ENCODE results near the gene HS3ST5.
"Not testable (repeated sequence)": the region's sequence is repeated elsewhere in the genome, so short reads cannot be mapped to it uniquely, and the experiment has no call there.

The HS3ST5 gene

DNA sequence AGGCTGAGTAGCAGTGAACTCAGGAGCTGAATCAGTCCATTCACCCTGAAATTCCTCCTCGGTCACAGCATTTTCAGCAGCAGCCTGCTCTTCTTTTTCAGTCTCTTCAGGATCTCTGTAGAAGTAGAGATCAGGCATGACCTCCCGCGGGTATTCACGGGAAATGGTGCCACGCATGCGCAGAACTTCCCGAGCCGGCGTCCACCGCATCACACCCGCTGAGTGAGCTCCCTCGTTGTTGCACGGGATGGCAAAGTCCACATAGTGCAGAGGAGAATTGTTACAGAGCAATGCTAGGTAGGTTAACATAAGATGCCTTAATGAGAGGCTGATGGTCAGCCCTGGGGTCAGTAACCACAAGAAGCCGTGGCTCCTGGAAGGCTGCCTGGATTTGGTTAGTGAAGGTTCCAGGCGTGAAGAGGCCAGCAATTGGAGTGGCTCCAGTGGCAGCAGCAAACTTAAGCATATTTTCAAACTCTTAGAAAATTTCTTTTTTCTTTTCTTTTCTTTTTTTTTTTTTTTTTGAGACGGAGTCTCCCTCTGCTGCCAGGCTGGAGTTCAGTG lies 258.4 kb downstream of the HS3ST5 start:
- FAIRE-seq: no peak

DNA sequence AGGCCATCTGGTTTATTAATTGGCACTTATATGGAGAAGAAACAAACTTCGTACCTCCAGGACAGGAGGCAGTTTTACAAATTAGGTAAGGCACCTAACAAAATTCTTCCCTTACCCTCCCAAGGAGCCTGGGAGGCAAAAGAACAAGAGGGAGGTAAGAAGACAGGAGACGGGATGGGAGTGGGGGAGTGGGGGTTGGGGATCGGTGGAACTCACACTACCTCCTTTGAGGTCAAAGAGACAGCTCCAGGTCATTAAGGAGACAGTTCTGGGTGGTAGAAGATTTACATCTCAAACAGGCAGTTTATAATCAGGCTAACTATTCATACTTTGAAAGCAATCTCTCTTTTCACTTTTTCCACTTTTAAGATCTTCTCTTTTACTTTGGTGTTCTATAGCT lies 259.6 kb downstream of the HS3ST5 start:
- FAIRE-seq: no peak

DNA sequence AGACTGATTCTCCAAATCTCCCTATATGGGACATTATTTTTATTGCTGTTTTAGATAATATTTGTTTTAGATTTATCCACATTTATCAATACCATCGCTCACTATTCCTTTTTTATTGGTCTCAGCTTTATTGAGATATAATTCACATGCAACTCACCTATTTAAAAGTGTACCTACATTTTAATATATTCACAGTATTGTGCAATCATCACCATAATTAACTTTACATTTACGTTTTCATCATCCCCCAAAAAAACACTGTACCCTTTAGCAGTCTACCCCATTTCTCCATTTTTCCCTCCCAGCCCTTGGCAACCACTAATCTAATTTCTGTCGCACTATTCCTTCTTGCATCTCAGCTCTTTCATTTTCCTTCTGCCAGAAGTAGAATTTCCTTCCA lies 261.1 kb downstream of the HS3ST5 start:
- FAIRE-seq: no peak

DNA sequence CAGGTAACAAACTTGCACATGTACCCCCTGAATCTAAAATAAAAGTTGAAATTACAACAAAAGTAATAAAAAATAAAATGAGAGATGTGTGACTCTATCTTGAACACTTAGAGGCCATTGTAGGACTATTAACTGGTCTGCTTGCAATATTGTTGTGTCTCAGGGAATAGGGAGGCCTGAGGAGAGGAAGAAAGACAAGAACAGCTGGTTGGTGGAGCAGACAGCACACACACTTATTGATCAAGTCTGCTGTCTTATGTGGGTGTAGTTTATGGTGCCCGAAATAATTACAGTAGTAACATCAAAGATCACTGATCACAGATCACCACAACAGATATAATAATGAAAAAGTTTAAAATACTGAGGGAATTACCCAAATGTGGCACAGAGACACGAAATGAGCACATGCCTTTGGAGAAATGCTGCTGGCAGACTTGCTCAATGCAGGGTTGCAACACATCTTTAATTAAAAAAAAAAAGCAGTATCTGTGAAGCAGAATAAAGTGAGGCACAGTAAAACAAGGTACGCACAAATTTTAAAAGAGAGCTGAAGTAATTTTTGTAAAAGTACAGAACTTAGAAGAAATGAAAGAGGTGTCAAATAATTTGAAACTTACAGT lies 261.8 kb downstream of the HS3ST5 start:
- FAIRE-seq: no peak

DNA sequence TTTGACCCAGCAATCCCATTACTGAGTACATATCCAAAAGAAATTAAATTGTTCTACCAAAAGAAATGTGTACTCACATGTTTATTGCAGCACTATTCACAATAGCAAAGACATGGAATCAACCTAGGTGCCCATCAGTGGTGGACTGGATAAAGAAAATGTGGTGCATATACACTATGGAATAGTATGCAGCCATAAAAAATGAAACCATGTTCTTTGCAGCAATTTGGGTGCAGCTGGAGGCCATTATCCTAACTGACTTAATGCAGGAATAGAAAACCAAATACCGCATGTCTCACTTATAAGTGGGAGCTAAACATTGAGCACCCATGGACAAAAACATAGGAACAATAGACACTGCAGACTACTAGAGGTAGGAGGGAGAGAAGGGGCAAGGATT lies 262.4 kb downstream of the HS3ST5 start:
- not testable (repeated sequence) for FAIRE-seq

DNA sequence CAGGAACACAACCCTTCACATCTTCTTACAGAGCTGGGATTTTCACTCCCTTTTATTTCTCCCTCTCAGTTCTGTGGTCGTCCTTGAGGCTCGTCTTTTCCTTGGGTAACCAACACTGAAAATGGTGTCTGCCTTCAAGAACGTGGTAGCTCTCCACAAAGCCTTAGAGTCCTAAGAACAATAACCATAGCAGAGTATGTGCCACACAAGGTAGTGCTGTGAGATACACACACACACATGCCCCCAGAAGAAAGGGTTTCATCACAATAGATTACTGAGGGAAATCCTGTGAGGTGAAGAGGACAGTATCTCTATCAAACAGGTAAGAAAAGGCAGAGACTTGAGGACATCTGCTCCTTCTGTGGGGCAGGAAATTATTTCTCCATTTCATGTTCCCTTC lies 267.0 kb downstream of the HS3ST5 start:
- no peak for FAIRE-seq

DNA sequence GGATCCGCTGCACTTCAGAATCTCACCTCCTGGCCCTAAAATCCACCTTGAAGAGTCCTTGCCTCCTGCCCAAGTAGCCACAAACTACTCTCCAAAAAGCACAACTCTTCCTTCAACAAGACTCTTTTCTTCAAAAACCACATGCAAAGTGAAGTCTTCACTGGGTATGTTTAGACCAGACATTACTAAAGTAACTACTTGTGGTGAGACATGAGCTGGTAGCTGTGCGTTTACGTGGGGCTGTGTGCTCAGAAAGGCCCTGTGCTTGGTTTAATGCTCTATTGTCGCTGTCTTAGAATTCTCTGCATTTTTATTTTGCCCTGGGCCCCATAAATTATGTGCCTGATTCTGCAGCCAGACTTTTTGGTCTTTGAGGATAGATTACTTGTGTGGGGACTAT lies 267.5 kb downstream of the HS3ST5 start:
- no peak for FAIRE-seq

DNA sequence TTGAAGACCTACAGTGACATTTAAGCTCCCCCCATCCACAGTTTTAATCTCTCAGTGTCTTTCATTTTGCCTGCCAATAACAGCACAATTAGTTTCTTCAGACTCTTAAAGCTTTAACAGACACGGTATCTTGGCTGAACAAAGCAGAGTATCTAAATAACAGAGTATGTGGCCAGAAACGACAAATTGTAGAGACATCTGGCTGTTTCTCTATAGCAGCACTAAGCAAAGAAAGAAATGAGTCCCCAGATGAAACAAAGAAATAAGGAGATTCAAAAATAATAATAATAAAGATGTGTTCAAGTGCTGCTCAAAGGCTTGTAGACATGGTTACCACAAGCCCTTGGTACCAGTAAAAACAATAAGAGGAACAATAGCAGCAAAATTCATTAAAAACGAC lies 274.1 kb downstream of the HS3ST5 start:
- no peak for FAIRE-seq

DNA sequence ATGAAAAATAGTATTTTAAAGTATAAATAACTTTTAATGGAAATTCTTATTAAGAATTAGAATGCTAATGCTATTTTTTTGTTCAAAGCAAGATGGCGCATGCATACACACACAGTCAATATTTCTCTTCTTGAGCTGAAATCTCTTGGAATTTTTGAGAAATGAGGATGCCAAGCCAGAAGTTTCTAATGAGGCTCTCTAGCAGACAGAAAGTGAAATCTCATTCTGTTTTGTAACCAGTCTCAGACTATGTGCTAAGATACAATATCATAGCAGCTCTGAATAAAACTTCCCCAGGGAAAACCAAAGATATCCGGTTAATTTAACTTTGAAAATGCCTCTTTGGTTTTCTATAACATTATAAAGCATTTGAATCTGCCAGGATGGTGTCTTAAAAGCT lies 274.7 kb downstream of the HS3ST5 start:
- FAIRE-seq: no peak

DNA sequence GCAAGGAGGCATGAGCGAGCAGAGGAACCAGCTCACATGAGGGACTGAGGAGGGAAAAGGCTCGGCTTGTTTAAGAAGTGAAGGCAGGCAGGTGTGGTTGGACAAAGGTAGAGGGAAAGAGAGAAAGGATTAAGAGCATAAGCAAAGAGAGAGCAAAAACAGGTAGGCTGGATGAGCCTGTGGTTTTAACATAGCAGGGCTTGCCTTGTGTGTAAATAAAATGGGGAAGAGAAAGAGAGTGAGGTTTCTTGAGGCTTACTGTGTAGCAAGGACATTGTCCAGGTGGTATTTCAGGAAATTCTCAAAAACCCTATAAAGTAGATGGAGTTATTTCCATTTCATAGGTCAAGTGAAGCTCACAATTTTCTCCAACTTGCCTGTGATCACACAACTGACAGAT lies 278.0 kb downstream of the HS3ST5 start:
- FAIRE-seq: no peak

DNA sequence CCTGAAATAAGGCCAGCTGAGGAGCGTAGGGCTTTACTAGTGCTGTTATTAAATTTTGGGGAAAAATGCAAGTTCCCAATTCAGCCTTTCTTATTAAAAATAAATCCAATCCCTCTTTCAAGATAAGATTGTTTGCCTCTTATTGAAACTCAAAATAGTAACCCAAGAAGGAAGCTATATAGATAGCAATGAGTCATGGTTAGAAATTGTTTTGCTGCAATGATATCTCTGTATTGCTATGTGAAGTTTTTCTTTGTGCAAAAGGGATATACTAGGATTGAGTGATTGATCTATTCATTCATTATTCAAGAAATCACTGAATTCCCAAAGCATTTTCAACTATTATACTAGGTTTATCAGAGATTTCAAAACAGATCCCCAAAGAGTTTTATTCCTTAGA lies 278.9 kb downstream of the HS3ST5 start:
- no peak for FAIRE-seq

DNA sequence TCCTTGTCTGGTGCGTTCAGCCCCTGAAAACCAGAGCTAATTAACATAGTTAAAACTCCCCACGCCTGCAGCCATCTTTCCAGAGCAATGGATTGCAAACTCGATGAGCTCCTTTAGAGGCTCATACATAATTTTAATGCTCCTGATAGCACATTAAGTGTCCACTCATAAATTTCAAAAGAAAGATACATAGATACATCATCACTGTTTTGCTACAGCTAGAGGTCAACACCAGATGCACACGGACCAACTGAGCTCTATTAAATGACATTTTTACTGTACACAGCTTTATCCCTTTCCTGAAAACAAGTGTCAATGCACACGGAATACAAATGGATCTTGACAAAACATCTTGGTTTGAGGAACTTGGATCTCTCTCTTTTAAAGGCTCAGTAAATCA lies 280.6 kb downstream of the HS3ST5 start:
- no peak for FAIRE-seq

DNA sequence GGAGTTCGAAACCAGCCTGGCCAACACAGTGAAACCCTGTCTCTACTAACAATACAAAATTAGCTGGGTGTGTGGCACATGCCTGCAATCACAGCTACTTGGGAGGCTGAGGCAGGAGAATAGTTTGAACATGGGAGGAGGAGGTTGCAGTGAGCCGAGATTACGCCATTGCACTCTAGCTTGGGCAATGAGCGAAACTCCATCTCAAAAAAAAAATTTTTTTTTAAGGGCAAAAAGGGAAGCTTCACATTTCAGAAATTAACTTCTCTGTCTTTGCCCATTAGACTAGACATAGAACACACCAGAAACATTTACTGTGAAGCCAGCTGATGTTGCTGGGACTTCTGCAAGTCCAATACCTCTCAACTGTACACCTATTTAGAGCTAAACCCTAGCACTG lies 281.1 kb downstream of the HS3ST5 start:
- no peak for FAIRE-seq

DNA sequence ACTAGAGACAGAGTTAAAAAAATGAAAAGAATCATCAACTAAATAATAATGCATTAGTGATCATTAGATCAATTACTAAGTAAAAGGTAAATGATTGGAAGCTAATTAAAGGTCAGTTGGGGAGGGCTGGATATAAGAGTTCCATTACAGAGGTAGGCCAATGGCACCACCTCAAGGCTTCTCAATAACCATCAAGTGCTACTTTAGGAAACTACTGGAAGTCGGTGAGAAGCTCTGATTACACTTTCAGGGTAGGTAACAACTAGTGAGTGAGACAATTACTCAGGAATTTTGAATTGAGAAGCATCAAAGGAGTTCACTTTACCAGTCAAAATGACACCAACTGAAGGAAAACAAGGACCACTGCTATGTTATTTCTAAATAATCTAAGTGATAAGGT lies 281.7 kb downstream of the HS3ST5 start:
- no peak for FAIRE-seq

DNA sequence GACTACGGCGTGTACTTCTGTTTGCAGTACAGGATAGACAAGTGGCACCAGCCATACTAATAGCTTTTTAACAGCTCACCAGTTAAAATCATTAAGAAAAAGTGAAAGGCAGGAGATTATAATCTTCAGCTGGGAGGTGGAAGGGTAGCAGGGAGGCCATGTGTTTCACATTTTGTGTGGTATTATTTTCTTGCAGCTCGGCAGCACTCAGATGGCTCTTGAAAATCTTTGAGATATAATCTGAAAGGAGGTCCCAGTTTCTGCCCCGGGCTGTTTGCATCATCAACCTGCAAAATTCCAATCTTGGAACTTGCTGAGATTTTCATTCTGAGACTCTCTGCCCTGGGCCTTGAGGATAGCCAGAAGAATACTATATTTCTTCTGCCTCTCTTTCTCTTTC lies 284.4 kb downstream of the HS3ST5 start:
- no peak for FAIRE-seq

DNA sequence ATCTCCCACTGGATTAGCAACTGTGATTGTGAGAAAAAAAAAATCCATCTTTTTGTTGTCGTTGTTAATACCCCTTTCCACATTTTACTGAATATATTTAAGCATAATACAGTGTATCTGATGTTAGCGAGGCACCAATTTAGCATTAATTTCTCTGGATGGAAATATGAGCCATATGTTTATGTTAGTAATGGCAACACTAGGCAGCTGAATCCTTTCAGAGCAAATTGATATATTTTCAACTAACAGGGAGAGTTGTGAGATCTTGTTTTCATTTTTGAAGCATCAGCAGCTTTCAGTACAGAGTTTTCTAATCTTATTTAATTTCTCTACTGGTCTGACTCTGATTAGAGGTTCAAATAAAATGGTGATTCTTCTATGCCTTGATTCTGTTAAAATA lies 287.1 kb downstream of the HS3ST5 start:
- no peak for FAIRE-seq

DNA sequence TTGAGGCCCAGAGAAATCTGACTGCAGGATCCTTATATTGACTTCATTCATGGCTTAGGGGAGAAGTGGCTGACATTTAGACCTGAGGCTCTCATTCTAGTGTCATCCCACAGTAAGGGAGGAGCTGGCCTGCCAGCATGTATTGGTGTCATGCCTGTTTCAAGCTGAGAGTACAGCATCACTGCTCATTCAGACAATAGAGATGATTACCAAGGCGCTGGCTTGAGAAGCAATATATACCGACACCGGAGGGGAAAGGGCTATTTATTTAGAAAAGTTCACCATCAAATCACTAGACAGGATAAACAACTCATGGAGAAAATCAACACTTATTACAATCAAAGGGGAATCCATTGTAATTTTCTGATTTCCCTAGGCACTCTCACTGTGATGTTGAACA lies 287.5 kb downstream of the HS3ST5 start:
- FAIRE-seq: no peak

DNA sequence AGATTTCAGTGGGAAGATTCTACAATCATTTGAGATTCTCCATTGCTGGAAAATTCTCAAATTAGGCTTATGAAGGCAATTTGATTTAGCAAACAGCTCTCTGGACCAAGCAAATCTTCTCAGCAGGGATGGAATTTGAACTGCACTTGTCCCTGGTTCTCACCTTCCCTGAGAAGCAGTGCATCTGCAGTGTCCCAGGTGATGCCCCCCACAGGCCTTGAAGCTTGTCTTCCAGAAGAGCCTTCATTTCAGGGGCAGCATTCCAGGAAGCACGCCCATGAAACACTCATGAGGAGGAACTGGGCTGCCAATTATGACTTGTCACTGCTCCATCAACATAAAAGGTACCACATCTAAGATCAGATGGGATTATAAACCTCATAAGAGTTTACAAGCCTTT lies 289.0 kb downstream of the HS3ST5 start:
- FAIRE-seq: no peak

DNA sequence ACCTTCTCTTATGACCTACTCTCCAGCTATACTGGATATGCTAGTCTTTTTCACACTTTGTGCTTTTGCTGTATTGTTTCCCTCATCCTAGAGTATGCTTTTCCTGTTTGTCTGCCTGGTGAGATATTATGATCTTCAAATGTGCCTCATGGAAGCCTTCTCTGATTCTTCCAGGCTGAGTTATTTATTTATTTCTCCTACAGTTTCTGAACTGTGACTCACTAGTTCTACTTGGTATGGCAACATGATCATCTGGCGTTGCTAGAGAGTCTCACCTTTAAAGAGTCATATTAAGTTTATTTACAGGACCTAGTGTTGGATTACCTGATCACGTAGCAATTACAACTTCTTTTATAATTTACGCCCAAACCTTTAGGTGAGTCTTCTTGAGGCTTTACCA lies 290.7 kb downstream of the HS3ST5 start:
- no peak for FAIRE-seq

DNA sequence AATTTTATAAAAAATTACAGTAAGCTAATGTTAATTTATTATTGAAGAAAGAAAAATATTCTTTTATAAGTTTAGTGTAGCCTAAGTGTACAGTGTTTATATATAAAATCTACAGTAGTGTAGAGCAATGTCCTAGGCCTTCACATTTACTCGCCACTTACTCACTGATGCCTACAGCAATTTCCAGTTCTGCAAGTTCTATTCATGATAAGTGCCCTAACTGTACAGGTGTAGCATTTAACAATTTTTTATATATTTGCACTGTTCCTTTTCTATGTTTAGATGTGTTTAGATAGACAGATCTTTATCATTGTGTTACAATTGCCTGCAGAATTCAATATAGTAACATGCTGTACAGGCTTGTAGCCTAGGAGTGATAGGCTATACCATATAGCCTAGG lies 291.8 kb downstream of the HS3ST5 start:
- FAIRE-seq: no peak

DNA sequence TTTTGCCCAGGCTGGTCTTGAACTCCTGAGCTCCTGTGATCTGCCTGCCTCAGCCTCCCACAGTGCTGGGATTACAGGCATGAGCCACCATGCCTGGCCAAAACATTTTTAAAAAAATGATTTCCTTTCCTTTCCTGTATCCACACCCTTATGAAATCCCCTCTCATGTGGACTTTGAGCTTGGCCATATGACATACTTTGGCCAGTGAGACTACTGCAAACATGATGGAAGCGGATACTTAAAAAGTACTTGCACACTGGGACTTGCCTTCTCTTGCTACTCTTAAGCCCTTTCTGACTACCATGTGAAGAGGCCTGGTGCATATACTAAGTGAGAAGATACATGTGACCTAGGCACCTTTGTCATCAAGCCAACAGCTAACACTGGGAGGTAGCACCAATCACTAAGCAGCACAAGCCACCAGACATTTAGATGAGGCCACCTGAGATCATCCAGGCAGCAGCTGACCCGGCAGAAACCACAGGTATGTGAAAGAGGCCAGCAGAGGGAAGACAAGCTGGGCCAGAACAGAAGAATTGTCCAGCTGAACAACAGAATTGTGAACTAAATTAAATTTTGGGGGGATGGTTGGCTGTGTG lies 293.4 kb downstream of the HS3ST5 start:
- FAIRE-seq: no peak

DNA sequence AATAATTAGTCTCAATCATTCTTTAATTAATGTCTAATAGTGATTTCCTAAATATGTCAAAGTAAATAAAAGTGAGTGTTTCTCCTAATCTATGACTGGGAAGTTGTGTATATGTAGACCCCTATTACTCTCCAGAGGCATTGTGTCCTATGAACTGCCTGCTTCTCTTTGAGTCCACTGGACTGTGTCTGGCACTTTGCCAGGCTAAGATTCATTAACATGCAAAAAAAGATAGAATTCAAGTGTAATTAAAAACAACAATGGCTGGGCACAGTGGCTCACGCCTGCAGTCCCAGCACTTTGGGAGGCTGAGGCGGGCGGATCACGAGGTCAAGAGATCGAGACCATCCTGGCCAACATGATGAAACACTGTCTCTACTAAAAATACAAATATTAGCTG lies 298.3 kb downstream of the HS3ST5 start:
- not testable (repeated sequence) for FAIRE-seq

DNA sequence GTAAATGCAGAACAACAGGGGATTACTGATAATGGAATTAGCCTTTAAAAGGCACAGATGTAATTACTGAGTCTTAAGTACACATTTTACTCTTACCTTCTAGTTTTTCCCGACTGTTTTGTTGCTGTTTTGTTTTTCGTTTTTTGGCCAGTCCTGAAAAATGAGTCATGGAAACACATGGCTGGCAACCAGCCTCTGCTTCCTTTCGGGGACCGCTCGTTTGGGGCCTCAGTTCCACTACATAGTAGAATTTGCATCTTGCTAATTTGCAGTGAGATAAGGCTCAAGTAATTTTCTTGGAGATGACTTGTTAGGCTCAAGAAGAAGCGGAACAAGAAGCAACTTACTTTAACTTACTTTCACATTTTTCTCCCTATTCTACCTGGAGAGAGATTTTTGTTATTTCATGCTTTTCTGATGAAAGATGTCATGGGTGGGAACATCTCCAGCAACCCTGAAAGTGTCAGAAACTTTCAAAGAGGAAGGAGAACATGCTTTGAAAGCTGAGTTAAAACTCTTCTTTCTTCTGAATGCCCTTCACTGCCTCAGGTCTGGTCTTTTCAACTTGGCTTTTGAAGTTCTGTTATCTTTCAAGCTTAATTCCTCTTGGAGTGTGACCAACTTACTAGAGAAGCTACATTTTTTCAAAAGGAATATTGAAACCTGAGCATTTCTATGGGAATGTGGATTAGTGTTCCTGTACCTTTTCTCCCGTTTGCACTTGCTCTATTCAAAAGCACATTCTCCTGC lies 300.4 kb downstream of the HS3ST5 start:
- FAIRE-seq: no peak

DNA sequence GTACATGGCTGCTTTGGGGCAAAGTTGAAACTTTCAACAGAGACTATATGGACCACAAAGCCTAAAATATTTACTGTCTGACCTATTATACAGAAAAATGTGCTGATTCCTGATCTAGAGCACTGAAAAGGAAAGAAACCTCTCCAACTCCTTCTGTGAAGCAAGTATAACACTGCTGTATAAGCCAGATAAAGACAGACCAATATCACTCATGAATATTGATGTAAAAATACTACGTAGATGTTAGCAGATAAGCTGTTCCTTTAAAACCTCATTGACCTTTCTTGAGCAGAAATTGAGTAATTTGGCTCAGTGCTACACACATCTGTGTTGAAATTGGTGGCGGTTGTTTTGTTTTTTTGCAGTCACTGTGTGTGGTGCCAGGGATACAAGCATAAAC lies 302.0 kb downstream of the HS3ST5 start:
- no peak for FAIRE-seq

Measured in A204.1 (cell line).